GM12872 (cell line): ENCODE measurements around the gene G3BP2.
A peak's percentile ranks its signal among the peaks of the same experiment; 100 is the strongest.

ENCODE experiments used
- CTCF ChIP-seq: IDR thresholded peaks from 3 replicates; pipeline ENCODE4 v1.5.1; 2011; ENCODE audit warnings: low read depth, mild to moderate bottlenecking, low read length, moderate library complexity; ENCODE audit not compliant: insufficient read depth

The G3BP2 gene

GRCh38 chr4:75710246-75710645 is 37.0 kb upstream of the G3BP2 start:
- no peak for TF ChIP-seq CTCF

- peak; percentile 64 for TF ChIP-seq CTCF
Observed at GRCh38 chr4:75708218-75708691, 35.0 kb upstream of the G3BP2 start.

GRCh38 chr4:75705198-75705977 is 32.2 kb upstream of the G3BP2 start:
- no peak for TF ChIP-seq CTCF

- TF ChIP-seq CTCF: no peak
Observed at GRCh38 chr4:75702919-75703411, 29.8 kb upstream of the G3BP2 start.

GRCh38 chr4:75699299-75699698 is 26.1 kb upstream of the G3BP2 start:
- TF ChIP-seq CTCF: no peak

GRCh38 chr4:75698963-75699228 is 25.7 kb upstream of the G3BP2 start:
- no peak for TF ChIP-seq CTCF

GRCh38 chr4:75698162-75698962 is 25.2 kb upstream of the G3BP2 start:
- no peak for TF ChIP-seq CTCF
